Fibroblast of lung (primary cell): Measurements from ENCODE around the gene ATG4C. TPM values are rescaled to one million over a fixed set of nuclear protein-coding genes. Genes with fewer than 3 reads are reported as not detected.
A peak's percentile ranks its signal among the peaks of the same experiment; 100 is the strongest.
"Not testable (repeated sequence)": the region's sequence is repeated elsewhere in the genome, so short reads cannot be mapped to it uniquely, and the experiment has no call there.

Experiments
- DNase-seq, 2 donors: peaks; one replicate each; pipeline versions ENCODE4 v3.0.0 to v3.0.0-alpha.2; 2010; ENCODE audit warnings: low read depth in 2 of 2
- H2AFZ ChIP-seq: 2 replicates; pipeline ENCODE4 v1.5.1; 2012; ENCODE audit warnings: low read length, control low read depth, inconsistent platforms
- H3K27ac ChIP-seq: 2 replicates; pipeline ENCODE4 v1.5.1; 2011; ENCODE audit warnings: low read length, control low read depth; ENCODE audit not compliant: insufficient read depth
- H3K27me3 ChIP-seq: 2 replicates; pipeline ENCODE4 v1.5.1; 2011; ENCODE audit warnings: mild to moderate bottlenecking, low read length; ENCODE audit not compliant: control insufficient read depth, insufficient read depth
- H3K36me3 ChIP-seq: 2 replicates; pipeline ENCODE4 v1.5.1; 2011; ENCODE audit warnings: low read length; ENCODE audit not compliant: control insufficient read depth, insufficient read depth
- H3K4me1 ChIP-seq: 2 replicates; pipeline ENCODE4 v1.5.1; 2011; ENCODE audit warnings: low read length; ENCODE audit not compliant: control insufficient read depth, insufficient read depth; ENCODE audit errors: extremely low read depth
- H3K4me2 ChIP-seq: 2 replicates; pipeline ENCODE4 v1.5.1; 2011; ENCODE audit warnings: low read length, control low read depth; ENCODE audit not compliant: insufficient read depth; ENCODE audit errors: extremely low read depth
- H3K4me3 ChIP-seq, 4 experiments: fragments of 200-600 bp in 1 of 4; sonication (generic) in 1 of 4; replicated peaks in 1 of 4; 2 replicates each; pipeline ENCODE4 v1.5.1; 2011 to 2016; ENCODE audit warnings: low read length in 4 of 4, low read depth in 3 of 4, mild to moderate bottlenecking in 3 of 4, control low read depth in 2 of 4, inconsistent platforms in 1 of 4, mixed read lengths in 1 of 4; ENCODE audit not compliant: insufficient read depth in 1 of 4; ENCODE audit errors: control extremely low read depth in 1 of 4
- H3K79me2 ChIP-seq: 2 replicates; pipeline ENCODE4 v1.5.1; 2012; ENCODE audit warnings: mild to moderate bottlenecking, low read length, inconsistent platforms; ENCODE audit not compliant: control insufficient read depth, insufficient read depth
- H3K9ac ChIP-seq: 2 replicates; pipeline ENCODE4 v1.5.1; 2011; ENCODE audit warnings: mild to moderate bottlenecking, low read length, control low read depth; ENCODE audit not compliant: insufficient read depth
- H3K9me3 ChIP-seq: 2 replicates; pipeline ENCODE4 v1.5.1; 2012; ENCODE audit warnings: low read depth, low read length; ENCODE audit not compliant: control insufficient read depth, insufficient read depth
- H4K20me1 ChIP-seq: 2 replicates; pipeline ENCODE4 v1.5.1; 2011; ENCODE audit warnings: low read length; ENCODE audit not compliant: control insufficient read depth, insufficient read depth; ENCODE audit errors: extremely low read depth
- EZH2 ChIP-seq: IDR thresholded peaks from 2 replicates; pipeline ENCODE4 v1.5.1; 2012; ENCODE audit warnings: low read length, control low read depth, mild to moderate bottlenecking; ENCODE audit errors: missing control alignments
- polyA plus RNA-seq, 2 donors: library from polyadenylated mRNA; depleted of rRNA in 1 of 2; stranded (reverse) in 1 of 2; unstranded in 1 of 2; fragments of >200 nt; gene quantifications; 2 replicates each; pipeline ENCODE4 v1.2.1, GENCODE V29; 2011 to 2012; ENCODE audit warnings: missing spikeins in 1 of 2
- total RNA-seq: library from RNA; depleted of rRNA; stranded (reverse); fragments of >200 nt; gene quantifications from 2 replicates; pipeline ENCODE4 v1.2.1, GENCODE V29; 2014
- TF ChIP-seq, protein P1 (sequence below), 2 donors: IDR thresholded peaks in 1 of 2; conservative IDR thresholded peaks in 1 of 2; 1 replicate in 1 of 2; 2 replicates in 1 of 2; pipeline ENCODE4 v1.5.1; 2011 to 2012; ENCODE audit warnings: low read length in 2 of 2, control low read depth in 1 of 2, inconsistent platforms in 1 of 2, low read depth in 1 of 2, mild to moderate bottlenecking in 1 of 2

The ATG4C gene
- total and polyA plus RNA-seq, 2 donors (not counting 1 experiment from before 2014, with no cell fraction given), result 9.0 to 12.1 TPM

GRCh38 chr1:62810420-62811274, 26.7 kb downstream of the ATG4C start:
- TF ChIP-seq, protein P1, sequence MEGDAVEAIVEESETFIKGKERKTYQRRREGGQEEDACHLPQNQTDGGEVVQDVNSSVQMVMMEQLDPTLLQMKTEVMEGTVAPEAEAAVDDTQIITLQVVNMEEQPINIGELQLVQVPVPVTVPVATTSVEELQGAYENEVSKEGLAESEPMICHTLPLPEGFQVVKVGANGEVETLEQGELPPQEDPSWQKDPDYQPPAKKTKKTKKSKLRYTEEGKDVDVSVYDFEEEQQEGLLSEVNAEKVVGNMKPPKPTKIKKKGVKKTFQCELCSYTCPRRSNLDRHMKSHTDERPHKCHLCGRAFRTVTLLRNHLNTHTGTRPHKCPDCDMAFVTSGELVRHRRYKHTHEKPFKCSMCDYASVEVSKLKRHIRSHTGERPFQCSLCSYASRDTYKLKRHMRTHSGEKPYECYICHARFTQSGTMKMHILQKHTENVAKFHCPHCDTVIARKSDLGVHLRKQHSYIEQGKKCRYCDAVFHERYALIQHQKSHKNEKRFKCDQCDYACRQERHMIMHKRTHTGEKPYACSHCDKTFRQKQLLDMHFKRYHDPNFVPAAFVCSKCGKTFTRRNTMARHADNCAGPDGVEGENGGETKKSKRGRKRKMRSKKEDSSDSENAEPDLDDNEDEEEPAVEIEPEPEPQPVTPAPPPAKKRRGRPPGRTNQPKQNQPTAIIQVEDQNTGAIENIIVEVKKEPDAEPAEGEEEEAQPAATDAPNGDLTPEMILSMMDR (conservative IDR thresholded peaks at IDR 0.05 in 1 of 2, IDR thresholded peaks at IDR 0.05 in 1 of 2; ENCODE audit: low read depth in 1 of 2, low read length in 2 of 2), result no peak
- TF ChIP-seq EZH2, result no peak
- Histone ChIP-seq H3K9ac (no peak overlapping the region), H3K27ac (no peak overlapping the region), H4K20me1 (no peaks in the 10 kb centered on the region), H3K4me1 (no peaks in the 10 kb centered on the region), H2AFZ (no peak overlapping the region), H3K4me2 (no peak overlapping the region), H3K36me3 (no peaks in the 10 kb centered on the region), H3K27me3 (no peaks in the 10 kb centered on the region), H3K79me2 (no peaks in the 10 kb centered on the region), H3K4me3 (no peak overlapping the region), H3K9me3 (no peaks in the 10 kb centered on the region)
- DNase-seq, result no peak

GRCh38 chr1:62823556-62823955, 39.6 kb downstream of the ATG4C start:
- no peaks in the 10 kb centered on the region for H3K9me3 ChIP-seq
- TF ChIP-seq, protein P1 (conservative IDR thresholded peaks at IDR 0.05 in 1 of 2, IDR thresholded peaks at IDR 0.05 in 1 of 2; ENCODE audit: low read depth in 1 of 2, low read length in 2 of 2), result no peak
- no peak for TF ChIP-seq EZH2
- H3K4me3 ChIP-seq, result no peak overlapping the region
- H3K4me1 ChIP-seq, result no peaks in the 10 kb centered on the region
- no peak overlapping the region for H3K27ac ChIP-seq
- no peaks in the 10 kb centered on the region for H4K20me1 ChIP-seq
- no peaks in the 10 kb centered on the region for H3K79me2 ChIP-seq
- H3K27me3 ChIP-seq, result no peaks in the 10 kb centered on the region
- H2AFZ ChIP-seq, result no peak overlapping the region
- DNase-seq, result peak in 1 of 2 donors; percentile 79
- no peak overlapping the region for H3K9ac ChIP-seq
- no peaks in the 10 kb centered on the region for H3K36me3 ChIP-seq
- H3K4me2 ChIP-seq, result no peak overlapping the region

- TF ChIP-seq, protein P1 (conservative IDR thresholded peaks at IDR 0.05 in 1 of 2, IDR thresholded peaks at IDR 0.05 in 1 of 2; ENCODE audit: low read depth in 1 of 2, low read length in 2 of 2), result no peak
- no peak for TF ChIP-seq EZH2
- H3K9ac ChIP-seq, result no peak overlapping the region
- no peak overlapping the region for H2AFZ ChIP-seq
- DNase-seq, result no peak
- no peak overlapping the region for H3K27ac ChIP-seq
- H3K4me2 ChIP-seq, result no peak overlapping the region
- no peaks in the 10 kb centered on the region for H3K27me3 ChIP-seq
- no peaks in the 10 kb centered on the region for H3K4me1 ChIP-seq
- no peak overlapping the region for H3K4me3 ChIP-seq
- H3K36me3 ChIP-seq, result no peaks in the 10 kb centered on the region
- no peaks in the 10 kb centered on the region for H3K79me2 ChIP-seq
- no peaks in the 10 kb centered on the region for H4K20me1 ChIP-seq
- no peaks in the 10 kb centered on the region for H3K9me3 ChIP-seq
These were observed 43.0 kb downstream of the ATG4C start for GRCh38 chr1:62826901-62827300.

GRCh38 chr1:62827786-62828185, 43.9 kb downstream of the ATG4C start:
- H3K36me3 ChIP-seq, H3K79me2 ChIP-seq, H3K27me3 ChIP-seq, H2AFZ ChIP-seq, H3K4me3 ChIP-seq, H3K27ac ChIP-seq, H3K9me3 ChIP-seq, H3K4me2 ChIP-seq, H3K4me1 ChIP-seq, DNase-seq, H3K9ac ChIP-seq, H4K20me1 ChIP-seq: not testable (repeated sequence)
